ENCODE data around the gene ANKRD28. TPM values are rescaled to one million over a fixed set of nuclear protein-coding genes. Genes with fewer than 3 reads are reported as not detected.

Gene ANKRD28
- total RNA-seq, 2 donors from 2014 or later: 22.1 to 43.0 TPM

GRCh38 chr3:15722877-15723623 is 74.7 kb downstream of the ANKRD28 start:
- no peak for ATAC-seq
- Mint-ChIP-seq H3K27ac (no peak overlapping the region), H3K36me3 (peaks cover 12 to 18% of the 10 kb centered on the region in 2 donors), H3K9me3 (no peaks in the 10 kb centered on the region)
- no peak for DNase-seq (ENCODE audit: low spot score in 2 of 2)

- DNase-seq (ENCODE audit: low spot score in 2 of 2) (no peak), ATAC-seq (no peak)
- Mint-ChIP-seq H3K9me3 (no peaks in the 10 kb centered on the region), H3K36me3 (peaks cover 12 to 13% of the 10 kb centered on the region in 2 donors), H3K27ac (no peak overlapping the region)
Measured at GRCh38 chr3:15716178-15716577, 81.6 kb downstream of the ANKRD28 start.

- H3K36me3 Mint-ChIP-seq: peaks cover 0 to under 1% of the 10 kb centered on the region in 2 donors
- DNase-seq (ENCODE audit: low spot score in 2 of 2): no peak
Measured at GRCh38 chr3:15714448-15714847, 83.3 kb downstream of the ANKRD28 start.

GRCh38 chr3:15713364-15713763 is 84.4 kb downstream of the ANKRD28 start:
- H3K9me3 Mint-ChIP-seq: no peaks in the 10 kb centered on the region
- no peak overlapping the region for H3K27ac Mint-ChIP-seq
- peaks cover 0 to 10% of the 10 kb centered on the region in 2 donors for H3K36me3 Mint-ChIP-seq
- DNase-seq (ENCODE audit: low spot score in 2 of 2): no peak
- no peak for ATAC-seq

More at GRCh38 chr3:15714448-15714847, 83.3 kb downstream of the ANKRD28 start:
- ATAC-seq: no peak
- Mint-ChIP-seq H3K27ac (no peak overlapping the region), H3K9me3 (no peaks in the 10 kb centered on the region)

- H3K27ac Mint-ChIP-seq: no peak overlapping the region
- no peak for ATAC-seq
- H3K36me3 Mint-ChIP-seq: peaks cover 9 to 25% of the 10 kb centered on the region in 2 donors
- DNase-seq (ENCODE audit: low spot score in 2 of 2): no peak
- H3K9me3 Mint-ChIP-seq: no peaks in the 10 kb centered on the region
Measured at GRCh38 chr3:15711281-15711680, 86.5 kb downstream of the ANKRD28 start.

GRCh38 chr3:15708882-15709677 is 88.7 kb downstream of the ANKRD28 start:
- peaks cover 9 to 25% of the 10 kb centered on the region in 2 donors for H3K36me3 Mint-ChIP-seq
- no peak overlapping the region for H3K27ac Mint-ChIP-seq
- no peak for ATAC-seq

GRCh38 chr3:15707779-15708178 is 90.0 kb downstream of the ANKRD28 start:
- no peak for DNase-seq (ENCODE audit: low spot score in 2 of 2)
- ATAC-seq: no peak
- H3K9me3 Mint-ChIP-seq: no peaks in the 10 kb centered on the region
- no peak overlapping the region for H3K27ac Mint-ChIP-seq
- H3K36me3 Mint-ChIP-seq: peaks cover 9 to 25% of the 10 kb centered on the region in 2 donors

More at GRCh38 chr3:15708882-15709677, 88.7 kb downstream of the ANKRD28 start:
- H3K9me3 Mint-ChIP-seq: no peaks in the 10 kb centered on the region
- DNase-seq (ENCODE audit: low spot score in 2 of 2): no peak

GRCh38 chr3:15703346-15703745 is 94.4 kb downstream of the ANKRD28 start:
- Mint-ChIP-seq H3K36me3 (peaks cover 14 to 24% of the 10 kb centered on the region in 2 donors), H3K27ac (no peak overlapping the region), H3K9me3 (no peaks in the 10 kb centered on the region)
- ATAC-seq (no peak), DNase-seq (ENCODE audit: low spot score in 2 of 2) (no peak)

GRCh38 chr3:15694628-15695027 is 103.2 kb downstream of the ANKRD28 start:
- H3K27ac Mint-ChIP-seq: no peak overlapping the region
- H3K36me3 Mint-ChIP-seq: peaks cover 5 to 10% of the 10 kb centered on the region in 2 donors

GRCh38 chr3:15693355-15693754 is 104.4 kb downstream of the ANKRD28 start:
- ATAC-seq: no peak
- H3K36me3 Mint-ChIP-seq: peaks cover 0 to 5% of the 10 kb centered on the region in 2 donors

More at GRCh38 chr3:15694628-15695027, 103.2 kb downstream of the ANKRD28 start:
- H3K9me3 Mint-ChIP-seq: no peaks in the 10 kb centered on the region
- no peak for ATAC-seq
- no peak for DNase-seq (ENCODE audit: low spot score in 2 of 2)

GRCh38 chr3:15690748-15691147 is 107.0 kb downstream of the ANKRD28 start:
- DNase-seq (ENCODE audit: low spot score in 2 of 2) (no peak), ATAC-seq (no peak)
- Mint-ChIP-seq H3K9me3 (no peaks in the 10 kb centered on the region), H3K36me3 (no peaks in the 10 kb centered on the region), H3K27ac (peak overlapping the region; percentile 14 to 68)

More at GRCh38 chr3:15693355-15693754, 104.4 kb downstream of the ANKRD28 start:
- no peak for DNase-seq (ENCODE audit: low spot score in 2 of 2)
- Mint-ChIP-seq H3K9me3 (no peaks in the 10 kb centered on the region), H3K27ac (no peak overlapping the region)

- Mint-ChIP-seq H3K27ac (no peak overlapping the region), H3K9me3 (no peaks in the 10 kb centered on the region), H3K36me3 (peaks cover 0 to 5% of the 10 kb centered on the region in 2 donors)
- no peak for DNase-seq (ENCODE audit: low spot score in 2 of 2)
- no peak for ATAC-seq
Measured at GRCh38 chr3:15690230-15690629, 107.5 kb downstream of the ANKRD28 start.

GRCh38 chr3:15685927-15686326 is 111.9 kb downstream of the ANKRD28 start:
- H3K36me3 Mint-ChIP-seq: peaks cover 0 to 7% of the 10 kb centered on the region in 2 donors
- ATAC-seq (no peak), DNase-seq (ENCODE audit: low spot score in 2 of 2) (no peak)
- H3K9me3 Mint-ChIP-seq: no peaks in the 10 kb centered on the region
- H3K27ac Mint-ChIP-seq: no peak overlapping the region

GRCh38 chr3:15683253-15683652 is 114.5 kb downstream of the ANKRD28 start:
- H3K27ac Mint-ChIP-seq: no peak overlapping the region
- peaks cover 0 to 7% of the 10 kb centered on the region in 2 donors for H3K36me3 Mint-ChIP-seq
- DNase-seq (ENCODE audit: low spot score in 2 of 2): no peak
- H3K9me3 Mint-ChIP-seq: no peaks in the 10 kb centered on the region
- ATAC-seq: no peak

- ATAC-seq (no peak), DNase-seq (ENCODE audit: low spot score in 2 of 2) (no peak)
- H3K36me3 Mint-ChIP-seq: peaks cover 0 to 7% of the 10 kb centered on the region in 2 donors
- H3K9me3 Mint-ChIP-seq: no peaks in the 10 kb centered on the region
- no peak overlapping the region for H3K27ac Mint-ChIP-seq
Measured at GRCh38 chr3:15682561-15683185, 115.1 kb downstream of the ANKRD28 start.

- ATAC-seq (no peak), DNase-seq (ENCODE audit: low spot score in 2 of 2) (no peak)
- Mint-ChIP-seq H3K27ac (no peak overlapping the region), H3K9me3 (no peaks in the 10 kb centered on the region), H3K36me3 (peaks cover 0 to 7% of the 10 kb centered on the region in 2 donors)
Measured at GRCh38 chr3:15681668-15682067, 116.1 kb downstream of the ANKRD28 start.

GRCh38 chr3:15679306-15679705 is 118.5 kb downstream of the ANKRD28 start:
- ATAC-seq: no peak
- Mint-ChIP-seq H3K27ac (no peak overlapping the region), H3K36me3 (no peaks in the 10 kb centered on the region), H3K9me3 (no peaks in the 10 kb centered on the region)
- DNase-seq (ENCODE audit: low spot score in 2 of 2): no peak

All from activated naive CD4-positive, alpha-beta T cell treated with anti-CD3 and anti-CD28 coated beads, Interleukin-2, amount 50 U/mL, for 72 hours (primary cell).